Measurements from ENCODE around the gene MXI1.

MXI1 gene

DNA sequence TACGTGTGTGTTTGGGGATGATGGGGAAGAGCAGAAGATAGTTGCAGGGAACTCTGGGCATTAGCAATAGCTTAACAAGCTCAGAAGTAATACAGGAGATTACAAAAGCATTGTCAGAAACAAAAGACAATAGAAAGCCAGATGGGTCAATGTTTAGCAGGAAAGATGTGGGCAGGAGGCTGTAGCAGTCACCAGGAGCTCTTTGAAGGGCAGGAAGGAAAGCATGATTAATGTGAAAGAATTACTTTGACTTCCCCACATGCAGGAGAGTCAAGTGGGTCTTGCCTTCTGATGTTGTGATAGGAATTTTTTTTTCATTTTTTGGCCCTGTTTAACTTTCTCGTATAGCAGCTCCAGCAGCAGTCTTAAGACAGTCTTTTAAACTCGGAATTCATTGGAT, 103.3 kb downstream of the MXI1 start:
- H3K4me2 ChIP-seq (ENCODE audit: low read length) = no peak overlapping the region
- H3K9me3 ChIP-seq (ENCODE audit: control insufficient read depth, insufficient read depth, low read length) = no peaks in the 10 kb centered on the region
- no peaks in the 10 kb centered on the region for H3K9me2 ChIP-seq (replicated peaks; ENCODE audit: control insufficient read depth, low read length)
- H3F3A ChIP-seq (ENCODE audit: control insufficient read depth, insufficient read depth) = 0 out of 2 replicates have a peak, but pooled peaks cover 3% of the 10 kb centered on the region
- no peak overlapping the region for H3K4me3 ChIP-seq (ENCODE audit: low read length)
- H3K36me3 ChIP-seq (ENCODE audit: control insufficient read depth, low read length) = no peaks in the 10 kb centered on the region
- no peaks in the 10 kb centered on the region for H4K20me1 ChIP-seq (ENCODE audit: control insufficient read depth, insufficient read depth, low read depth, low read length)
- H3K27me3 ChIP-seq (ENCODE audit: control insufficient read depth, low read length) = peaks cover 9% of the 10 kb centered on the region; the same call in 1 of the 2 replicates
- no peak overlapping the region for H3K27ac ChIP-seq (ENCODE audit: low read depth, low read length)
- H3K4me1 ChIP-seq (ENCODE audit: control insufficient read depth, low read length) = peaks cover 18% of the 10 kb centered on the region
- no peak for TF ChIP-seq EZH2phosphoT487 (IDR thresholded peaks at IDR 0.05; ENCODE audit: borderline replicate concordance, low read length)
- TF ChIP-seq, protein P1, sequence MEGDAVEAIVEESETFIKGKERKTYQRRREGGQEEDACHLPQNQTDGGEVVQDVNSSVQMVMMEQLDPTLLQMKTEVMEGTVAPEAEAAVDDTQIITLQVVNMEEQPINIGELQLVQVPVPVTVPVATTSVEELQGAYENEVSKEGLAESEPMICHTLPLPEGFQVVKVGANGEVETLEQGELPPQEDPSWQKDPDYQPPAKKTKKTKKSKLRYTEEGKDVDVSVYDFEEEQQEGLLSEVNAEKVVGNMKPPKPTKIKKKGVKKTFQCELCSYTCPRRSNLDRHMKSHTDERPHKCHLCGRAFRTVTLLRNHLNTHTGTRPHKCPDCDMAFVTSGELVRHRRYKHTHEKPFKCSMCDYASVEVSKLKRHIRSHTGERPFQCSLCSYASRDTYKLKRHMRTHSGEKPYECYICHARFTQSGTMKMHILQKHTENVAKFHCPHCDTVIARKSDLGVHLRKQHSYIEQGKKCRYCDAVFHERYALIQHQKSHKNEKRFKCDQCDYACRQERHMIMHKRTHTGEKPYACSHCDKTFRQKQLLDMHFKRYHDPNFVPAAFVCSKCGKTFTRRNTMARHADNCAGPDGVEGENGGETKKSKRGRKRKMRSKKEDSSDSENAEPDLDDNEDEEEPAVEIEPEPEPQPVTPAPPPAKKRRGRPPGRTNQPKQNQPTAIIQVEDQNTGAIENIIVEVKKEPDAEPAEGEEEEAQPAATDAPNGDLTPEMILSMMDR (IDR thresholded peaks at IDR 0.05; ENCODE audit: low read depth, low read length, poor library complexity, severe bottlenecking) = no peak
- no peaks in the 10 kb centered on the region for H3K79me2 ChIP-seq (ENCODE audit: control insufficient read depth, low read length)

DNA sequence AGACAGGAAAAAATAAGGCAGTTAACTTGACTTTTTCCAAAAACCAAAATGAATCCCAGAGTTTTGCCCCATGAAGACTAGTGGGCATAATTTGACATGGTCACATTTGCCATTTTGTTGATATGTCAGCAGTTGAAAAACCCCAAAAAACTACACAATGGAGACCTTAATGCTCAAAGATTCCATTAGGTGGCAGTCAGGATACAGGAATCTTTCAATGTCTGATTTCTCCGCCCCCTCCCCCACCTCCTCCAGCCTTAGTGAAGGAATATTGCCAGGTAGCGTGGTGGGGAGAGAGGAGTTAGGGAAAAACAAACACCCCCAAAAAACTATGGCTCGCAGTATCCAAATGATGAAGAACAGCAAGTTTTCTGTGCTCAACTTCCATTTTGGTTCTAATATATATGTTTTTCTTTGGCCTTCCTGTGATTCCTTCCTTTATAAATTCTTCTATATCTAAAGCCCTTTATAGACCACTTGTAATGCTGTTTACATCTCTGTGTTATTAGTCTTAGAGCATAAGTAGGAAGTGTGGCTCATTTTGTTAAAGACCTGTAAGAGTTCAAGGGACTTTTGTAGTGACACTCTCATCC, 104.0 kb downstream of the MXI1 start:
- Histone ChIP-seq H3K27me3 (ENCODE audit: control insufficient read depth, low read length) (peaks cover 9% of the 10 kb centered on the region; the same call in 1 of the 2 replicates), H3K79me2 (ENCODE audit: control insufficient read depth, low read length) (no peaks in the 10 kb centered on the region), H3K36me3 (ENCODE audit: control insufficient read depth, low read length) (no peaks in the 10 kb centered on the region), H3K4me1 (ENCODE audit: control insufficient read depth, low read length) (peaks cover 11% of the 10 kb centered on the region), H3K4me3 (ENCODE audit: low read length) (no peak overlapping the region), H3K9me3 (ENCODE audit: control insufficient read depth, insufficient read depth, low read length) (no peaks in the 10 kb centered on the region), H3F3A (ENCODE audit: control insufficient read depth, insufficient read depth) (no peaks in the 10 kb centered on the region), H4K20me1 (ENCODE audit: control insufficient read depth, insufficient read depth, low read depth, low read length) (no peaks in the 10 kb centered on the region), H3K4me2 (ENCODE audit: low read length) (0 out of 2 replicates have a peak overlapping the region, but pooled peaks have one; percentile 17), H3K27ac (ENCODE audit: low read depth, low read length) (no peak overlapping the region), H3K9me2 (replicated peaks; ENCODE audit: control insufficient read depth, low read length) (no peaks in the 10 kb centered on the region)
- TF ChIP-seq, protein P1 (IDR thresholded peaks at IDR 0.05; ENCODE audit: low read depth, low read length, poor library complexity, severe bottlenecking) = peak; percentile 77
- TF ChIP-seq EZH2phosphoT487 (IDR thresholded peaks at IDR 0.05; ENCODE audit: borderline replicate concordance, low read length) = no peak

DNA sequence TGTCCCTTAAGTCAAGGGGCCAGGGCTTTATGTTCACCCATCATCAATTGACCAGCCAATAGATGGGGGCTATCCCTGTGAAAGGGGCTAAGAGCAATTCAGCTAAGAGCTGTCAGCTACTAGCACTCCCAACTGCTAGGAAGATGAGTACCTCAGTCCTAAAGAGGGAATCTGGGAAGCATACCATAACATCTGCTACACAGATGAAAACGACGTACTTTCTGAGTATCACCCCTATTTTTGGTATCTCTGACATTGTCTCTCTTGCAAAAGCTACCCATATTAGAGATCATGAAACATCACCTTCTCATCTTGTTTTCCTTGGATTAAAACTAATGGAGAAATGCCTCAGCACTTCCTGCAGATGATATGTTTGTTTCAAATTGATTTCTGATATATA, 104.8 kb downstream of the MXI1 start:
- no peak for TF ChIP-seq EZH2phosphoT487 (IDR thresholded peaks at IDR 0.05; ENCODE audit: borderline replicate concordance, low read length)
- TF ChIP-seq, protein P1 (IDR thresholded peaks at IDR 0.05; ENCODE audit: low read depth, low read length, poor library complexity, severe bottlenecking) = no peak
- Histone ChIP-seq H3K79me2 (ENCODE audit: control insufficient read depth, low read length) (no peaks in the 10 kb centered on the region), H3K9me3 (ENCODE audit: control insufficient read depth, insufficient read depth, low read length) (no peaks in the 10 kb centered on the region), H3K27me3 (ENCODE audit: control insufficient read depth, low read length) (peaks cover 9% of the 10 kb centered on the region; the same call in 1 of the 2 replicates), H3K27ac (ENCODE audit: low read depth, low read length) (no peak overlapping the region), H3K4me1 (ENCODE audit: control insufficient read depth, low read length) (peaks cover 9% of the 10 kb centered on the region; the same call in 1 of the 2 replicates), H3K9me2 (replicated peaks; ENCODE audit: control insufficient read depth, low read length) (no peaks in the 10 kb centered on the region), H3K36me3 (ENCODE audit: control insufficient read depth, low read length) (no peaks in the 10 kb centered on the region), H4K20me1 (ENCODE audit: control insufficient read depth, insufficient read depth, low read depth, low read length) (no peaks in the 10 kb centered on the region), H3F3A (ENCODE audit: control insufficient read depth, insufficient read depth) (no peaks in the 10 kb centered on the region), H3K4me2 (ENCODE audit: low read length) (no peak overlapping the region), H3K4me3 (ENCODE audit: low read length) (no peak overlapping the region)
